HCT116 (cell line): ENCODE data around the gene SEMG1. TPM values are rescaled to one million over a fixed set of nuclear protein-coding genes. Genes with fewer than 3 reads are reported as not detected.

Experiments
- ATAC-seq: fragments of 200-7000 bp; cut with Tn5 transposase; 2 replicates; pipeline ENCODE4 v1.9.1; 2020; ENCODE audit warnings: mild to moderate bottlenecking, moderate library complexity
- BruUV-seq: library from RNA; stranded (reverse); fragments of 400-500 nt; replicated peaks from 2 replicates; lab custom pipeline; 2021; lab: Mats Ljungman, UMichigan
- CTCF ChIA-PET: fragments of 300-600 bp; sonication (Branson Sonifier 250); formaldehyde crosslinking; loops from one replicate; lab custom pipeline; 2021; ENCODE audit warnings: antibody characterized with exemption; lab: Charles Lee
- POLR2A ChIA-PET: fragments of 300-600, 350-600 bp; sonication (Branson Sonifier 250); formaldehyde crosslinking; loops from one replicate; lab custom pipeline; 2021; ENCODE audit warnings: antibody characterized with exemption; lab: Charles Lee
- RAD21 ChIA-PET, 2 experiments: fragments of 300-600 bp; sonication (Branson Sonifier 250); formaldehyde crosslinking; loops; one replicate each; lab custom pipeline; 2023; ENCODE audit warnings: low total read pairs in 2 of 2; ENCODE audit not compliant: uncharacterized antibody in 2 of 2, unreplicated experiment in 2 of 2, low non-redundant PET in 1 of 2; lab: Charles Lee
- DNase-seq: peaks from one replicate; pipeline ENCODE4 v3.0.0-alpha.2; 2010; ENCODE audit warnings: low read depth, low spot score
- H2AFZ ChIP-seq: fragments of 200-600 bp; shearing (Covaris generic), sonication (generic); 2 replicates; pipeline ENCODE4 v1.6.1; 2017; ENCODE audit warnings: low read depth, mixed run types, mixed read lengths, antibody characterized with exemption, low read length; ENCODE audit not compliant: poor library complexity, severe bottlenecking
- H3K27ac ChIP-seq: 2 replicates; pipeline ENCODE4 v1.5.1; 2012; ENCODE audit warnings: low read depth, low read length
- H3K27me3 ChIP-seq: fragments of 200-600 bp; sonication (generic); 2 replicates; pipeline ENCODE4 v1.6.1; 2016; ENCODE audit warnings: mixed run types, low read length, mixed read lengths; ENCODE audit not compliant: insufficient read depth
- H3K36me3 ChIP-seq, 2 experiments: fragments of 200-500 bp in 1 of 2; fragments of 200-600 bp in 1 of 2; sonication (Bioruptor generic) in 1 of 2; sonication (generic) in 1 of 2; 2 replicates each; pipeline versions ENCODE4 v1.5.1 to v1.6.1; 2014 to 2016; ENCODE audit warnings: low read length in 2 of 2, inconsistent platforms in 1 of 2, mixed read lengths in 1 of 2, mixed run types in 1 of 2; ENCODE audit not compliant: insufficient read depth in 2 of 2, control insufficient read depth in 1 of 2
- H3K4me1 ChIP-seq, 2 experiments: fragments of 200-600 bp in 1 of 2; sonication (generic) in 1 of 2; 2 replicates each; pipeline versions ENCODE4 v1.5.1 to v1.6.1; 2012 to 2017; ENCODE audit warnings: low read length in 2 of 2, inconsistent platforms in 1 of 2, mild to moderate bottlenecking in 1 of 2, mixed read lengths in 1 of 2, mixed run types in 1 of 2, moderate library complexity in 1 of 2; ENCODE audit not compliant: insufficient read depth in 2 of 2, control insufficient read depth in 1 of 2
- H3K4me2 ChIP-seq: fragments of 200-600 bp; sonication (generic); 2 replicates; pipeline ENCODE4 v1.6.1; 2017; ENCODE audit warnings: mixed run types, low read length, mixed read lengths
- H3K4me3 ChIP-seq, 2 experiments: fragments of 200-600 bp in 1 of 2; sonication (generic) in 1 of 2; replicated peaks in 1 of 2; 2 replicates each; pipeline ENCODE4 v1.5.1; 2011 to 2016; ENCODE audit warnings: low read length in 2 of 2, control low read depth in 1 of 2, low read depth in 1 of 2, mild to moderate bottlenecking in 1 of 2, mixed read lengths in 1 of 2, mixed run types in 1 of 2
- H3K79me2 ChIP-seq: fragments of 200-600 bp; sonication (generic); 2 replicates; pipeline ENCODE4 v1.6.1; 2017; ENCODE audit warnings: mild to moderate bottlenecking, mixed run types, low read length, moderate library complexity, mixed read lengths; ENCODE audit not compliant: insufficient read depth
- H3K9ac ChIP-seq: fragments of 200-600 bp; sonication (generic); 2 replicates; pipeline ENCODE4 v1.6.1; 2016; ENCODE audit warnings: low read length, mixed read lengths
- H3K9me2 ChIP-seq: fragments of 200-600 bp; sonication (generic), shearing (Covaris generic); 2 replicates; pipeline ENCODE4 v1.6.1; 2017; ENCODE audit warnings: mixed run types, mild to moderate bottlenecking, moderate library complexity; ENCODE audit not compliant: insufficient read depth
- H3K9me3 ChIP-seq, 2 experiments: fragments of 200-500 bp in 1 of 2; fragments of 200-600 bp in 1 of 2; sonication (Bioruptor generic) in 1 of 2; sonication (generic) in 1 of 2; 2 replicates each; pipeline ENCODE4 v1.6.1; 2014 to 2017; ENCODE audit warnings: low read length in 2 of 2, mixed read lengths in 2 of 2, inconsistent platforms in 1 of 2, low read depth in 1 of 2, mild to moderate bottlenecking in 1 of 2, mixed run types in 1 of 2, moderate library complexity in 1 of 2; ENCODE audit not compliant: control insufficient read depth in 1 of 2, insufficient read depth in 1 of 2
- H4K20me1 ChIP-seq: fragments of 200-600 bp; sonication (generic), shearing (Covaris generic); 2 replicates; pipeline ENCODE4 v1.6.1; 2017; ENCODE audit warnings: mixed run types, mild to moderate bottlenecking, moderate library complexity; ENCODE audit not compliant: insufficient read depth
- CBX3 ChIP-seq: IDR thresholded peaks from 2 replicates; pipeline ENCODE4 v1.6.1; 2012; ENCODE audit warnings: low read depth
- CEBPB ChIP-seq: IDR thresholded peaks from 2 replicates; pipeline ENCODE4 v1.6.1; 2012; ENCODE audit warnings: low read depth
- EGR1 ChIP-seq: IDR thresholded peaks from 2 replicates; pipeline ENCODE4 v1.6.1; 2012; ENCODE audit warnings: low read depth
- ELF1 ChIP-seq: IDR thresholded peaks from 2 replicates; pipeline ENCODE4 v1.6.1; 2012; ENCODE audit warnings: low read depth, borderline replicate concordance
- EZH2phosphoT487 ChIP-seq: fragments of 200-600 bp; IDR thresholded peaks from 2 replicates; pipeline ENCODE4 v1.6.1; 2018; ENCODE audit warnings: antibody characterized with exemption, borderline replicate concordance
- FOSL1 ChIP-seq: IDR thresholded peaks from 2 replicates; pipeline ENCODE4 v1.6.1; 2012; ENCODE audit warnings: low read depth
- JUND ChIP-seq: IDR thresholded peaks from 2 replicates; pipeline ENCODE4 v1.6.1; 2012
- POLR2A ChIP-seq: IDR thresholded peaks from 2 replicates; pipeline ENCODE4 v1.7.0; 2011; ENCODE audit warnings: borderline replicate concordance; ENCODE audit not compliant: insufficient read depth, insufficient read length; ENCODE audit errors: extremely low read depth
- POLR2AphosphoS5 ChIP-seq: IDR thresholded peaks from 2 replicates; pipeline ENCODE4 v1.6.1; 2011; ENCODE audit warnings: mild to moderate bottlenecking, low read depth, low read length, moderate library complexity
- RAD21 ChIP-seq: IDR thresholded peaks from 2 replicates; pipeline ENCODE4 v1.6.1; 2012; ENCODE audit warnings: low read depth, mild to moderate bottlenecking
- SIN3A ChIP-seq: IDR thresholded peaks from 2 replicates; pipeline ENCODE4 v1.6.1; 2012; ENCODE audit warnings: low read depth
- TCF7L2 ChIP-seq: IDR thresholded peaks from 2 replicates; pipeline ENCODE4 v1.7.0; 2011; ENCODE audit warnings: borderline replicate concordance, inconsistent platforms; ENCODE audit not compliant: insufficient read depth, insufficient read length; ENCODE audit errors: extremely low read depth
- YY1 ChIP-seq: IDR thresholded peaks from 2 replicates; pipeline ENCODE4 v1.6.1; 2011; ENCODE audit warnings: low read length, low read depth, moderate library complexity, mild to moderate bottlenecking; ENCODE audit not compliant: insufficient replicate concordance; ENCODE audit errors: extremely low read depth
- intact Hi-C: fragments of 100-400 bp; cut with micrococcal nuclease; formaldehyde crosslinking; loops from 2 replicates; pipeline ENCODE4 v1.10.0; 2022
- total RNA-seq: library from RNA; stranded (reverse); gene quantifications from one replicate; pipeline ENCODE4 v1.2.1, GENCODE V29; 2021; ENCODE audit not compliant: unreplicated experiment
- TF ChIP-seq, protein P1 (sequence below): IDR thresholded peaks from 2 replicates; pipeline ENCODE4 v1.6.1; 2012
- TF ChIP-seq, protein P2 (sequence below): IDR thresholded peaks from 2 replicates; pipeline ENCODE4 v1.6.1; 2012
- TF ChIP-seq, protein P3 (sequence below): IDR thresholded peaks from 2 replicates; pipeline ENCODE4 v1.6.1; 2012; ENCODE audit warnings: low read depth
- TF ChIP-seq, protein P4 (sequence below), 3 experiments: fragments of 200-600 bp in 1 of 3; sonication (generic) in 1 of 3; IDR thresholded peaks in 2 of 3; conservative IDR thresholded peaks in 1 of 3; 2 replicates each; pipeline ENCODE4 v1.5.1; 2012 to 2017; ENCODE audit warnings: low read depth in 2 of 3, low read length in 2 of 3, antibody characterized with exemption in 1 of 3, borderline replicate concordance in 1 of 3, control low read depth in 1 of 3, mild to moderate bottlenecking in 1 of 3, mixed read lengths in 1 of 3, mixed run types in 1 of 3, moderate library complexity in 1 of 3; ENCODE audit not compliant: insufficient read depth in 1 of 3

The SEMG1 gene
- total RNA-seq, 1 experiment from 2014 or later = not detected

DNA sequence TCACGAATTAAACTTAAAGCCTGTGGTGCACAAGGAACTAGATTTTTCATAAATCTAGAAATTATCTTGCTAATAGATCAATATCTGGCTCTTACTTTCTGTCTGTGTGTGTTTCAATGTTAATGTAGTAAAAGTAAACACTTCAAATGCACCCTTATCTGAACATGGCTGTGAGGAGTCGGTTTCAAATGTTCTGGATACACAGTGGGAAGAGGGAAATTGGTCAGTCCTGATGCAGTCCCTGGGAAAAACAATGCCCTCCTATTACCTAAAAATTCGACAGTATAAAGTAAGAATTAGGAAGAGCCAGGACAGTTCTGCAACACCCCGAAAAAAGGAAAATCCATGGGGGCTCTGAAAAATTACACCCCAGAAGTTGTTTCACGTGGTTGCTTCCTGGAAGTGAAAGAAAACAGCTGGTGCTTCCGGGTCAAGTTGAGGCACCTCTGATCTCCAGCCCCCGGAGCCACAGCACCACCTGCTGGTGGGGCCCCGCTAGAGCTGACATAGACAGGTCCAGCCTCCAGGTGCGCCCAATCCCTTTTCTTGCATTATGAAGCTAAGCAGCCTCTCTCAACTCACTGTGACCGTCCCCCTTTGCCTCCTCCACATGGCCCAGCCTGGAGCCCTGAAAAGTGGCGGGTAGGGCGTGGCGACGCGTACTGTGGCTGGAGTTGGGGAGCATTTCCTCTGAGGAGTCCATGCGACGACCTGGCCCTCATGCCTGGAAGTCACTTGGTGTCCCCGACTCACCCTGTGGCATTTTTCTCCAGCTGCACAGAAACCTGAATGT, 22.6 kb downstream of the SEMG1 start:
- ATAC-seq = peak; percentile 100
- peak; percentile 60 for DNase-seq
- Histone ChIP-seq H3K9ac (peak overlapping the region; percentile 1; the same call in 1 of the 2 replicates), H3K36me3 (no peaks in the 10 kb centered on the region), H2AFZ (peak overlapping the region; percentile 83)
- TF ChIP-seq EZH2phosphoT487 (no peak), POLR2A (no peak), SIN3A (no peak), JUND (no peak), RAD21 (peak; percentile 85), TCF7L2 (peak; percentile 53), EGR1 (no peak), ELF1 (peak; percentile 57), YY1 (no peak), CEBPB (no peak), CBX3 (no peak), FOSL1 (no peak), POLR2AphosphoS5 (0 out of 2 replicates have a peak, but pooled peaks have one; percentile 41)
- TF ChIP-seq, protein P1, sequence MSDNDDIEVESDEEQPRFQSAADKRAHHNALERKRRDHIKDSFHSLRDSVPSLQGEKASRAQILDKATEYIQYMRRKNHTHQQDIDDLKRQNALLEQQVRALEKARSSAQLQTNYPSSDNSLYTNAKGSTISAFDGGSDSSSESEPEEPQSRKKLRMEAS = peak; percentile 66; the same call in 1 of the 2 replicates
- TF ChIP-seq, protein P2, sequence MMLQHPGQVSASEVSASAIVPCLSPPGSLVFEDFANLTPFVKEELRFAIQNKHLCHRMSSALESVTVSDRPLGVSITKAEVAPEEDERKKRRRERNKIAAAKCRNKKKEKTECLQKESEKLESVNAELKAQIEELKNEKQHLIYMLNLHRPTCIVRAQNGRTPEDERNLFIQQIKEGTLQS = no peak
- TF ChIP-seq, protein P3, sequence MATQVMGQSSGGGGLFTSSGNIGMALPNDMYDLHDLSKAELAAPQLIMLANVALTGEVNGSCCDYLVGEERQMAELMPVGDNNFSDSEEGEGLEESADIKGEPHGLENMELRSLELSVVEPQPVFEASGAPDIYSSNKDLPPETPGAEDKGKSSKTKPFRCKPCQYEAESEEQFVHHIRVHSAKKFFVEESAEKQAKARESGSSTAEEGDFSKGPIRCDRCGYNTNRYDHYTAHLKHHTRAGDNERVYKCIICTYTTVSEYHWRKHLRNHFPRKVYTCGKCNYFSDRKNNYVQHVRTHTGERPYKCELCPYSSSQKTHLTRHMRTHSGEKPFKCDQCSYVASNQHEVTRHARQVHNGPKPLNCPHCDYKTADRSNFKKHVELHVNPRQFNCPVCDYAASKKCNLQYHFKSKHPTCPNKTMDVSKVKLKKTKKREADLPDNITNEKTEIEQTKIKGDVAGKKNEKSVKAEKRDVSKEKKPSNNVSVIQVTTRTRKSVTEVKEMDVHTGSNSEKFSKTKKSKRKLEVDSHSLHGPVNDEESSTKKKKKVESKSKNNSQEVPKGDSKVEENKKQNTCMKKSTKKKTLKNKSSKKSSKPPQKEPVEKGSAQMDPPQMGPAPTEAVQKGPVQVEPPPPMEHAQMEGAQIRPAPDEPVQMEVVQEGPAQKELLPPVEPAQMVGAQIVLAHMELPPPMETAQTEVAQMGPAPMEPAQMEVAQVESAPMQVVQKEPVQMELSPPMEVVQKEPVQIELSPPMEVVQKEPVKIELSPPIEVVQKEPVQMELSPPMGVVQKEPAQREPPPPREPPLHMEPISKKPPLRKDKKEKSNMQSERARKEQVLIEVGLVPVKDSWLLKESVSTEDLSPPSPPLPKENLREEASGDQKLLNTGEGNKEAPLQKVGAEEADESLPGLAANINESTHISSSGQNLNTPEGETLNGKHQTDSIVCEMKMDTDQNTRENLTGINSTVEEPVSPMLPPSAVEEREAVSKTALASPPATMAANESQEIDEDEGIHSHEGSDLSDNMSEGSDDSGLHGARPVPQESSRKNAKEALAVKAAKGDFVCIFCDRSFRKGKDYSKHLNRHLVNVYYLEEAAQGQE = no peak
- TF ChIP-seq, protein P4, sequence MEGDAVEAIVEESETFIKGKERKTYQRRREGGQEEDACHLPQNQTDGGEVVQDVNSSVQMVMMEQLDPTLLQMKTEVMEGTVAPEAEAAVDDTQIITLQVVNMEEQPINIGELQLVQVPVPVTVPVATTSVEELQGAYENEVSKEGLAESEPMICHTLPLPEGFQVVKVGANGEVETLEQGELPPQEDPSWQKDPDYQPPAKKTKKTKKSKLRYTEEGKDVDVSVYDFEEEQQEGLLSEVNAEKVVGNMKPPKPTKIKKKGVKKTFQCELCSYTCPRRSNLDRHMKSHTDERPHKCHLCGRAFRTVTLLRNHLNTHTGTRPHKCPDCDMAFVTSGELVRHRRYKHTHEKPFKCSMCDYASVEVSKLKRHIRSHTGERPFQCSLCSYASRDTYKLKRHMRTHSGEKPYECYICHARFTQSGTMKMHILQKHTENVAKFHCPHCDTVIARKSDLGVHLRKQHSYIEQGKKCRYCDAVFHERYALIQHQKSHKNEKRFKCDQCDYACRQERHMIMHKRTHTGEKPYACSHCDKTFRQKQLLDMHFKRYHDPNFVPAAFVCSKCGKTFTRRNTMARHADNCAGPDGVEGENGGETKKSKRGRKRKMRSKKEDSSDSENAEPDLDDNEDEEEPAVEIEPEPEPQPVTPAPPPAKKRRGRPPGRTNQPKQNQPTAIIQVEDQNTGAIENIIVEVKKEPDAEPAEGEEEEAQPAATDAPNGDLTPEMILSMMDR (IDR thresholded peaks at IDR 0.05 in 2 of 3, conservative IDR thresholded peaks at IDR 0.05 in 1 of 3; ENCODE audit: borderline replicate concordance in 1 of 3, insufficient read depth in 1 of 3, low read depth in 2 of 3, low read length in 2 of 3) = peak; percentile 85 to 98 (median 97)
- TF ChIP-seq, all 23 proteins: peak for 6
- TSS peak; percentile 69 for BruUV-seq
- CTCF ChIA-PET = interaction anchor here (0.6 to 2.3 kb wide), 27 partner anchors 8 to 544 kb away, joined by 3 to 28 read pairs (median 3); partner anchors contain the start of genes SEMG1 and SEMG2
- Histone ChIP-seq H3K4me2 (peak overlapping the region; percentile 57), H3K79me2 (no peaks in the 10 kb centered on the region), H3K4me3 (peak overlapping the region; percentile 20 to 35), H3K9me2 (no peaks in the 10 kb centered on the region), H4K20me1 (no peaks in the 10 kb centered on the region), H3K27ac (no peak overlapping the region), H3K27me3 (peaks cover 9% of the 10 kb centered on the region), H3K9me3 (no peaks in the 10 kb centered on the region), H3K4me1 (peaks cover 0 to 6% of the 10 kb centered on the region in 2 experiments; a peak in 2 of 4 replicates)
- RAD21 ChIA-PET = interaction anchor here (0.6 to 1.1 kb wide), 3 partner anchors 91 to 185 kb away, joined by 3 to 6 read pairs (median 4); no protein-coding TSS in a partner anchor
- intact Hi-C loops = loop anchor here (1.0 to 10.0 kb wide), 3 partner anchors 92 to 218 kb away; no protein-coding TSS in a partner anchor
- POLR2A ChIA-PET = interaction anchor here (0.6 to 0.7 kb wide), 2 partner anchors 57 to 91 kb away, joined by 4 to 6 read pairs; no protein-coding TSS in a partner anchor
